COLO668 (cell line): ENCODE measurements around the gene USP10.
"Not testable (repeated sequence)": the region's sequence is repeated elsewhere in the genome, so short reads cannot be mapped to it uniquely, and the experiment has no call there.

ENCODE experiments used
- DNase-seq: peaks from one replicate; lab custom pipeline; 2025; ENCODE audit not compliant: unreplicated experiment; lab: John Stamatoyannopoulos, UW

The USP10 gene

DNA sequence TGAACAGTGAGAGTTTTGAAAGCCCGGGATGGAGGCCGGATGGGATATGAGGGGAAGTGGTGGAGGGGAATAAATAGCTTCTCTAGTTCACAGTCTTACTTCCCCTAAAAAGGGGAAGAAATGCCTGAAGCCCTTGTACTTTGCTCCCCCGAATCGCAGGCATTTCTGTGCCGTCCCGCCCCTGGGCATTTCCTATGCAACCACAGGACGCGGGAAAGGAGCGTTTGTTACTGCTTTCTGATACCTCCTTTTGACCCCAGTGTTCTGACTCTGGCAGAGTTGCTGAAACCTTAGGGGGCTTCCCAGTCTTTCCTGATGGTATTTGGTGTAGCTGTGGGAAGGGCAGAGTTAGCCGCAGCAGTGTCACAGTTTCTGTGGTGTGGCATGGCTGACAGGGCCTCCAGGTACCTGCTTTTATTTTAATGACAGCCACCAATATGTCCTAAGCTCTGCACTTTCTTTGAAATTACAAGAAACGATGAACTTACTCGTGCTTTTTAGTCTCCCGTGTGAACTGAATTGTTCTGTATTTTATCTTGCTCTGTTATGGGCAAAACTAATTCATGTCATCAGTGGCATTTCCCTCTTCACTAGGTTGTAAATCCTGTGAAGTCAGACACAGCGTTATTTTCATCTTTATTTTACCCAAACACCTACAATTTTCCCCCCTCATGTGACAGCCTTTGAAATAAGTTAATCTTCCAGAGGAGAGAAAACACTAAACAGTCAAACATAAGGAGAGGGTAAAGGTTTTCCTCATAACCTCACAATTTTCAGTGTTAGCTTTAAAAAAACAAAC lies 27.1 kb downstream of the USP10 start:
- no peak for DNase-seq

- DNase-seq: no peak
Observed at GRCh38 chr16:84728853-84729424, 29.1 kb downstream of the USP10 start.

- DNase-seq: no peak
Observed at GRCh38 chr16:84729716-84730320, 30.0 kb downstream of the USP10 start.

DNA sequence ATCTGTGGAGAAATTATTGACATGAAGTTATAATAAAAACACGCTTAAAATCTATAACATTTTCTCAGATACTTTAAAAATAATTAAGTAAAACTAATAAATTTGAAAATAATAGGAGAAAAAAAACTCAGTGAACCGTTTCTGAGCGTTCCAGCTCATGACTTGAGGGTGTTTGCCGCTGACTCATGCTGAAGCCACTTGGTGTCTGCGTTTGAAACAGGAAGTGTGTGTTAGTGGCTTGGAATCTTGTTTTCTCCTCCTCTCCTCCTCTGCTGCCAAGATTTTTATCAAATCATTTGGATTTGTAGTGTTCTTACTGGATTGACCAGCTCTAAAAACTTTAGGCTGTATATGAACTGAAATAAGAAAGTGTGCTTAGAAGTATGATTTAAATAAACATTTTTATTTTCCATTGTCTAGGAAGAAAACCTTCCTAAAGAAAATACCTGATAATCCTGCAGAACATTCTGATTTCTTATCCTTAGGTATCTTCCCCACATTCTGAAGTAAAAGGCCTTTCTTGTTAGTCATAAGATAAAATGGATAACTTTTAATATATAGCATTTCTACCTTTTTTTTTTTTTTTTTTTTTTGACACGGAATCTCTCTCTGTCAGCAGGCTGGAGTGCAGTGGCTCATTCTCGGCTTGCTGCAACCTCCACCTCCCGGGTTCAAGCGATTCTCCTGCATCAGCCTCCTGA lies 30.8 kb downstream of the USP10 start:
- DNase-seq: peak; percentile 38

GRCh38 chr16:84732332-84732673 lies 32.5 kb downstream of the USP10 start:
- DNase-seq: not testable (repeated sequence)

DNA sequence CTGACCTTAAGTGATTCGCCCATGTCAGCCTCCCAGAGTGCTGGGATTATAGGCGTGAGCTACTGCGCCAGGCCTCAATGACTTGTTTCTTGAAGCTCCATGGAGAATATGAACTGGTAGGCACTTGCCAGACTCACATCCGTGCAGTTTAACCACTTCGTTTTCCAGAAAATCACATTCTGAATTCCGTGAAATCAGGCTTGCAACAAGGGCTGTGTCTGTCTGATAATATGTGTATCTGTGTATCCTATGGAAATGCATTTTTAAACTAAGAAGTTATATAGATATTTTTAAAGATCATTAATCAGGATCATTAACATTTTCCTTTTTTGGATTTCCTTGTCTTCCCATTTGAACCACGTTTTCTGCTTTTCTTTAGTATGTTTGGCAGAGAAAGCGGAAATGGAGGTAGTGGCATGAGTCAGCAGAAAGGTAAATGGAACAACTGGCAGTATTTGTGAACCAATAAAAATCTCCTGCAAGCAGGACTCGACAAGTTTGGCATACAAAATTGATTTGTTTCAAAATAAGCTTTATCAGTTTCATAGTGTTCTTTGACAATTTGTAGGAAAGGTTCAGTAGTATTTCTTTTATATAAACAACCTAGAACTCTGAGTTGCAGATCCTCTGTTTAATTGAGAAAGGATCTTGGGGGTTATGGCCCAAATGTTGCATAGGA lies 33.0 kb downstream of the USP10 start:
- no peak for DNase-seq

DNA sequence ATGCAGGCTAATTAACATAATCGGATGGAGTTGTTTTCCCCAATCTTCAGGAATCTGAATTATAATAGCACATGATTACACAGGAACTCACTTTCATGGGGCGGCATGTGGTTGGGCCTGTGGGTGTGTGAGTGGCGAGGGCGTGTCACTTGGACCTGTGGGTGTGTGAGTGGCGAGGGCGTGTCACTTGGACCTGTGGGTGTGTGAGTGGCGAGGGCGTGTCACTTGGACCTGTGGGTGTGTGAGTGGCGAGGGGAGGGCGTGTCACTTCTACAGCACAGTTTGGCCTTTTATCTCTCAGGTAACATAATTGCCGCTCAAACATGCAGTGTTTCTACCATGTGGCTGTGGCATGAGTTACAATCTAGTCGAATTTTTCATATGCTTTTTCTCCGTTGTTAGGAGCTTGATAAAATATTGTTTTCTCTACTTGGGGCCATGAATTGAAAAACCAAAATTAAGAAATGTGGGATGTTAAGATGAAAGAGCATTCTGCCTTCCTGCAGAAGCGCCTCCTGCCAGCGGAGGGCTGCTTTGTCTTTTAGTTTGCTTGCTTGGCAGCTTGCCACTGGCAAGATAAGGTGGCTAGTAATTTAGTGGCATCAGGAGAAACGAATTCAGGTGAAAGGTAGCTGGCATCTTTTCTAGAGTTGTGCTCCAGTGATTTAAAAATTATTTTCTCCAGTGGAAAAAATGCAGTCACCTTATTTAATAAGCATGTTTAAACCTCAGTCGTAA lies 36.2 kb downstream of the USP10 start:
- peak; percentile 53 for DNase-seq

- peak; percentile 76 for DNase-seq
Observed at GRCh38 chr16:84737192-84738011, 37.6 kb downstream of the USP10 start.

DNA sequence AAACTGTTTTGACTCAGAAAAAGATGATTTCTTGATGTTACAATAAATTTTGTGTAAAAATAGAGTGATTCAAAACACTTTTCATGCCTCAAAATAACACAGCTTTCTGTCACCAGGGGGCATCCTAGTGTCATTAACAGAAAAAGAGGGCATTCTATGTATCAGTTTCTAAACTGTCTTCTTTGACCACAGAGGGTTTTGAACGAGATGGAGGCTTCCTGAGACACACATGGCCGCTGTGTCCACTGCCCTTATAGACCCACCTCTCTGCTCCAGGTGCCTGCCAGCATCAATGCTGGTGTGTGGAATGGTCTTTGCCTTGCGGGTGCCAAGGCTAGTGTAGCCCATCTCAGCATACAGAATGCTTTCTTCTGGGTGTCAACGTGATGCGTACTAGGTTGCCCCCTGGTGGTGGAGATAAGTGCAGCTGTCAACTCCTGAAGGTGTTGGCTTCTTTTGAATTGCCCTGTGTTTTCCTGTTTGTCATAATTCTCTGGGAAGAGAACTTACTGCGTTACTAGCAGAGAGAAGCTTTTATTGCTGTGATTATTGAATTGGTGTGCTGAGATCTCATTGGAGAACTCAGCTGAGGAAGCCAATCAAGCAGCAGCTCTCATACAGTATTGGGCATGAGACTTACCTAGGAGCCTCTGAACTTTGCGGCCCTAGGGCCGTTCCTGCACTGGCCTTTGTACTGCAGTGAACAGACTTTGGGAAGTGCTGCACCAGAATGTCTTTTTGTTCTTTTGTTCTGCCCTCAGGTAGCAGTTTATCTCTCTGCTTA lies 38.6 kb downstream of the USP10 start:
- peak; percentile 65 for DNase-seq

DNA sequence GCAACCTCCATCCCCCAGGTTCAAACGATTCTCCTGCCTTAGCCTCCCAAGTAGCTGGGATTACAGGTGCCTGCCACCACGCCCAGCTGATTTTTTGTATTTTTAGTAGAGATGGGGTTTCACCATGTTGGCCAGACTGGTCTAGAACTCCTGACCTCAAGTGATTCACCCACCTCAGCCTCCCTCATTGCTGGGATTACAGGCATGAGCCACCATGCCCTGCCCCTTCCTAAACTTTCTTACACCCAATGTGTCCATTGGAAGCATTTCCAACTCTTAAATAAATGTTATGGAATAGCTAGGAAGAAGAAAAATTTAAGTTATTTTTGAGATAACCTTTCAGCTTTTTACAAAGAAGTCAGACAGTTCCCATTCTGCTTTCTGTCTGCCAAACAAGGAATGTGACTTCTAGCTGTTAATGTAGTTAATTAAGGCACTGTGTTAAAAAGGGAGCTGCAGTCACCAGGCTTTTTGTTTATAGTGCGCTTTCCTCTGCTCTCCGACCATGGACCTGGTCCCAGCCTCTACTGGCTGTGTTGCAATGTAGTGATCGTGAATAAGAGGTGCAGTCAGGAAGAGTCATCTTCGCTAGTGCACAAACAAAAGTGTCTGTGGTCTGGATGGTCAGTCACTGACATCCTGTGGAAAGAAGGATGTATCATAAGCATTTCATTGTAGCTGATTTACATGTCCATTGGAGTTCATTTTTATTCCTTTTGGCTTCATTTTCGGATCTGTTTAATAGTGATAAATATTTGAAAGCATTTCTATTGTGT lies 39.7 kb downstream of the USP10 start:
- no peak for DNase-seq

DNA sequence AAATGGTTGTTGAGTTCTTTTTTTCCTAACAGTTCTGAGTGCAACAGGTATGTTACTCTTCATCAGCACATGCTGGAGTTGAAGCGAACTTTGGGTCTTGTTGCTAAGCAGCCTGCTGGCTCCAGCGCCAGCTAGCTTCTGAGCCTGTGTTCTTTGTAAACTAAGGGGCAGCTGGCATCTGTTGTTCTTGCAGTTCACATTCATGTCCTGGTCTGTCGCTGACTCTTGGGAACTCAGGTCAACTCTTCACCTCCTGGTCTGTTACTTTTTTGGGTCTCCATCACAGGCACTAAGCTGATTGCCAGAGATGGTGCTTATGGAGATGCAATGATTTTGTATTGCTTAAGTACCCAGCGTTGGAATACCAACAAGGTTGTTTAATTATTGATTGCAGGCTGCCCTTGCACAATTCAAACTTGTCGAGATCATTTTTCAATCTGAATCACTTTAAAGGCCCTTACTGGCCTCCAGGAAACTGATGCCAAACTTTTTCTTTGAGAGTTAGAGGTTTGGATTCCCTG lies 40.9 kb downstream of the USP10 start:
- DNase-seq: peak; percentile 46

DNA sequence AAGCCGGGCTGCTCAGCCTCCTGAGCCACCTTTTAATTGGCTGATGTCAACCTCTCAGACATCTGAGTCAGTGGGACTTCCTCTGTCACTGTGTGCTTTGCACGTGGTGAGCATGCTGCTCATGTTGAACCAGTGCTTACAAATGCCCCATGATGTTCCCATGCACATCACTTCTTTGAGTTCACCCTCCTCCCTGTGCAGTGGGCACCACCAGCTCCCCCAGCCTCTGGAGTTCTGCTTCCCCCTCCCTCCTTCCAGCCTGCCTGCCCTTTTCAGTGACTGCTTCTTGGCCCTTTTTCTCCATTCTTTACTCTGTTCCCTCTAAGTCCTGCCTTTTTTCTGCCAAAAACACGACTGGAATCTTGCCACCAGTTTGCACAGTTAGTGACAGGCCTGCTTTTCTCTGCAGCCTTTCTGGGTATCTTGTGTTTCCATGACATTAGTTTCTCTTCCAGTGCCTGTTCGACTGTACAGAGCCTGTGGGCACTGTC lies 41.6 kb downstream of the USP10 start:
- DNase-seq: peak; percentile 22

GRCh38 chr16:84742641-84743092 lies 42.9 kb downstream of the USP10 start:
- DNase-seq: no peak

DNA sequence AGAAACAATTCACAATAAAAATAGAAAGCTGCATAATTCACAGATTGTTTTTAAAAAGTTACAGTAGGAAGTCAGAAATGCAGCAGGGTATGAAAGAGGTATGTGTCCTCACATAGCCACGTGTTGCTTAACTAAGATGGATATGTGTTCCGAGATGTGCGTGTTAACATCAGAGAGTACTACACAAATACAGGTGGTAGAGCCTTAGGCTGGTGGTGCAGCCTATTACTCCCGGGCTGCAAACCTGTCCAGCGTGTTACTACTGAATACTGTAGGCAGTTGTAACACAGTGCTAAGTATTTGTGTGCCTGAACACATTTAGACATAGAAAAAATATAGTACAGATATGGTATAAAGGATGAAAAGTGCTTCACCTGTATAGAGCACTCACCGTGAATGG lies 46.4 kb downstream of the USP10 start:
- DNase-seq: no peak

- no peak for DNase-seq
Observed at GRCh38 chr16:84746875-84747274, 47.1 kb downstream of the USP10 start.

GRCh38 chr16:84748247-84748646 lies 48.4 kb downstream of the USP10 start:
- DNase-seq: not testable (repeated sequence)

DNA sequence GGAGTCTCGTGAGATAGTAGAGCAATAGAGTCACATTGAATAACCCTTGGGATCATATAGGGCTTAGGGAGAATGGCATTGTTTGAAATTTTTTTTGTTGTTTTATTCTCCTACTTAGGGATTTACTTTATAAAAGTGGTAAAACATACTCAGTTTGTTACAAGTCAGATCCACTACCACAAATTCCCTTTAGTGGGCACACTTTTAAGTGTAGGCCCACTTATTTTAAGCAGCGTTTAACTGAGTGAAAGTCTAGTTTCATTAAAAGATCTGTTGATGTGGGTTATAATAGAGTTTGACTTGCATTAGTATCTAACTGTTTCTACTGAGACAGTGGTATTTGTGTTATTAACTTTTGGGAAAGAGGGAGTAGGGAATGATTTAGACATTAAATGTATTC lies 49.3 kb downstream of the USP10 start:
- DNase-seq: no peak

DNA sequence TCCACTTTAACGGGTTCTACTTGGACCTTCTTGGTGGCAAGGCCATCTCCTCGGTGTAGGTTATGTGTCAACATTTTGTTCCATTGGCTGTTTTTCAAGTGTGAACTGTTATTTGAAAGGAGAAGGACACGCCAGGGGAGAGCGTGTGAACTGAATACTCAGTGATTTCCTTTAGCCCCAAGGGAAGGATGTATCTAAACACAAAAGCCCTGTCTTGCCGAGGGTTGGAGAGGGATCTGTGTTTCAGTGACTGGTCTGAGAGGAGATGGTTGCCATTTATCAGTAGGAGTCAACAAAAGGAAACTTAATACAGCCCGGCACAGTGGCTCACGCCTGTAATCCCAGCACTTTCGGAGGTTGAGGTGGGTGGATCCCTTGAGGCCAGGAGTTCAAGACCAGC lies 50.0 kb downstream of the USP10 start:
- DNase-seq: no peak
